ENCODE measurements around the gene C2CD3.

DNA sequence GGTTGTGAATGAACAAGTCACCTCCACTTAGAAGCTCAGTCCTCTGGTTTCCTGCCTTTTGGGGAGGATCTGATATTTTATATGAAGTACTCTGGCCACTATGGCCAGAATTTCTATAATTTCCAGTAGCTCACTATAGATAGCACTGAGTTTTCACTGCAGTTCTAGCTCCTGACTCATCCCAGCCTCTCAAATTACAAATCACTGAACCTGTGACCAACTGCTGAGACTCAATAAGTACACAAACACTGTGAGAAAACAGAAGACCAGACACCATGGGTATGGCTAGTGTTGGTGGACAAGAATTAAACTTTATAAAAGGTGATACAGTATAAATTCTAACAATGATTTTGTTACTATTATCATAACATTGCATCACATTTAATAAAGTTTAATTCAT is 114.9 kb downstream of the C2CD3 start:
- no peak for TF ChIP-seq IRF2 (CRISPR knock-in tag; IDR thresholded peaks at IDR 0.05; ENCODE audit: borderline replicate concordance, low read depth)
- TF ChIP-seq, protein P1, sequence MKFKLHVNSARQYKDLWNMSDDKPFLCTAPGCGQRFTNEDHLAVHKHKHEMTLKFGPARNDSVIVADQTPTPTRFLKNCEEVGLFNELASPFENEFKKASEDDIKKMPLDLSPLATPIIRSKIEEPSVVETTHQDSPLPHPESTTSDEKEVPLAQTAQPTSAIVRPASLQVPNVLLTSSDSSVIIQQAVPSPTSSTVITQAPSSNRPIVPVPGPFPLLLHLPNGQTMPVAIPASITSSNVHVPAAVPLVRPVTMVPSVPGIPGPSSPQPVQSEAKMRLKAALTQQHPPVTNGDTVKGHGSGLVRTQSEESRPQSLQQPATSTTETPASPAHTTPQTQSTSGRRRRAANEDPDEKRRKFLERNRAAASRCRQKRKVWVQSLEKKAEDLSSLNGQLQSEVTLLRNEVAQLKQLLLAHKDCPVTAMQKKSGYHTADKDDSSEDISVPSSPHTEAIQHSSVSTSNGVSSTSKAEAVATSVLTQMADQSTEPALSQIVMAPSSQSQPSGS (CRISPR knock-in tag; IDR thresholded peaks at IDR 0.05; ENCODE audit: borderline replicate concordance, low read depth) = no peak

Data from WTC11 (cell line).